ENCODE data around the gene NAA11. TPM values are rescaled to one million over a fixed set of nuclear protein-coding genes. Genes with fewer than 3 reads are reported as not detected.

NAA11 gene
- total RNA-seq, 2 donors from 2014 or later, result not detected

- H3K9me3 ChIP-seq (ENCODE audit: control insufficient read depth, low read length, poor library complexity, severe bottlenecking), result no peaks in the 10 kb centered on the region
- Mint-ChIP-seq H3K36me3 (ENCODE audit: low read depth) (no peaks in the 10 kb centered on the region), H3K27ac (no peak overlapping the region), H3K4me3 (no peak overlapping the region), H3K27me3 (no peaks in the 10 kb centered on the region), H3K4me1 (no peaks in the 10 kb centered on the region)
- ATAC-seq, result no peak
- no peak for DNase-seq
These were observed 53.7 kb downstream of the NAA11 start for GRCh38 chr4:79272126-79272525.

DNA sequence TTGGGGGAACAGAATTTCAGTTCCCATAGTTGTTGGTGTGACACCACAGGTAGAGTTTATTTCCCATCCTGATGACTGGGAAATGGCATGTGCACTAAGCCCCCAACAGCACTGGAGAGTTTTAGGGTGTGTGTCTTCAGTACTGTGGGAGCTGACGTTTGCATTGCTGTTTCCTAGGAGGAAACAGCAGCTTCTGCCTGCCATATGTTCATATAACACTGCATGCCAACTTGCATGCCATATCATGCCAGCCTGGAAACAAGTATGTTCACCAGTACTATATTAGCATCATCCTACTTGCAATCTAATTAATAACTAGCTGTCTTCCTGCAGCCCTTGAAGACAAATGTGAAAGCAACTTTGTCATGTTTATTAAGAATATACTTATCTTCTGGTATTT, 58.2 kb downstream of the NAA11 start:
- no peaks in the 10 kb centered on the region for H3K27me3 Mint-ChIP-seq

More for the DNA sequence above, 58.2 kb downstream of the NAA11 start:
- DNase-seq, result no peak
- no peaks in the 10 kb centered on the region for H3K4me1 Mint-ChIP-seq
- no peak overlapping the region for H3K27ac Mint-ChIP-seq
- H3K36me3 Mint-ChIP-seq (ENCODE audit: low read depth), result no peaks in the 10 kb centered on the region
- no peak for ATAC-seq
- H3K4me3 Mint-ChIP-seq, result no peak overlapping the region
- no peaks in the 10 kb centered on the region for H3K9me3 ChIP-seq (ENCODE audit: control insufficient read depth, low read length, poor library complexity, severe bottlenecking)

Other genes starting within 250 kb of the NAA11 start
- not detected for gene GK2, start 82.2 kb upstream of the NAA11 start, total RNA-seq